NCI-H82 (cell line): ENCODE results near the gene NDUFAF8.
A peak's percentile ranks its signal among the peaks of the same experiment; 100 is the strongest.

Source experiments
- DNase-seq: peaks from one replicate; lab custom pipeline; 2025; lab: John Stamatoyannopoulos, UW

Gene NDUFAF8

GRCh38 chr17:81238815-81239713 lies at the start of gene NDUFAF8, which contains the start of gene TEPSIN:
Gene NDUFAF8, plus strand, starts transcription at chr17:81239318. Its CDS starts 46 bp downstream, at chr17:81239364.
Gene TEPSIN, minus strand, starts transcription at chr17:81239055. Its CDS starts 22 bp downstream, at chr17:81239033.
- peak; percentile 100 for DNase-seq

DNA sequence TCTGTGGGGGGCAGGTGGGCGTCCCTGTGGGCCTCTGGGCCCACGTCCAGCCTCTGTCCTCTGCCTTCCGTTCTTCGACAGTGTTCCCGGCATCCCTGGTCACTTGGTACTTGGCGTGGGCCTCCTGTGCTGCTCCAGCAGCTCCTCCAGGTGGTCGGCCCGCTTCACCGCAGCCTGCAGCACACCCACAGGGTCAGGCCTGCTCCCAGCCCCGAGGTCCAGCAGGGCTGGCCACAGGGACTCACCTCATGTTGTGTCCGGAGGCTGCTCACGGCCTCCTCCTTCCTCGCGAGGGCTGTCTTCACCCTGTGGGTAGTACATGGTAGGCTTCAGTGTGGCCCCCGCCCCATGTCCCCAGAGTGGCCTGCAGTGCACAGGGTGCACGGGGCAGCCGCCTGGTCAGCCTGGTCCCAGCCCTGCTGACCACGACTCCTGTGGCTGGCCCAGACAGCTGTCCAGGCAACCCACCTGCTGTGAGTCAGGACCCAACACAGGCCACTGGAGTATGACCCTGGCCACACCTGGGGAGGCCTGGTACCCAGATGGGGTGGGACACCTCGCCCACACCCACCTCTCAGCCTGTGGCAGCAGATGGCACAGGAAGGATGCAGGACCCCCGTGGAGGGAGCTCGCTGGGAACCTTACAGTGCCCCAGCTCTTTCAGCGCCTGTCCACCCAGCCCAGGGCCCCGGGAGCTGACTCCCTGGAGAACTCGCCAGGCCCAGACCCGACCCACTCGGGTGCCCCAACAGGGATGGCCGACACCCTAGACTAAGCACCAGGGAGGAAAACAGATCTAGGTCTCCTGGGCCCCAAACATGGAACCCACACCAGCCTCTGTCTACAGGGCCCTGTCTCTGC lies 49.2 kb upstream of the NDUFAF8 start:
- DNase-seq: peak; percentile 19

- DNase-seq: no peak
Observed at GRCh38 chr17:81190591-81190990, 48.5 kb upstream of the NDUFAF8 start.

GRCh38 chr17:81191116-81191515 lies 48.0 kb upstream of the NDUFAF8 start:
- DNase-seq: no peak

DNA sequence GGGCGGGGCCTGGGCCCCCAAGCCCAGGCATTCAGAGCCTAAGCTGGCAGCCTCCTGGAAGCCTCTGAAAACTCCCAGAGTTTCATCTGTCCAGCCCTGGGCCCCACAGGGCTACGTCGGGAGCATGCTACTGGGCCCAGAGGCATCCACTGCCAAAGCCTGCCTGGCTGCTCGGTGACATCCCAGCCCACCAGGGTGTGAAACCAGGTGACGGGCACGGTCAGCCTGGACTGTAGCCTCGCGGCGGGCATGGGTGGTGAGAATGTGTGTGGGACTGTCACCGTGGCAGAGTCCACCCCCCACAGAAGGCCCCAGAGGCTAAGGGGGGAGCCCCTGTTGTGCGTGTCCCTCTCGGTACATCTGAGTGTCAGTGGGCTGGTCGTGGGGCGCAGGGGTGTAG lies 47.5 kb upstream of the NDUFAF8 start:
- no peak for DNase-seq

- DNase-seq: no peak
Observed at GRCh38 chr17:81192386-81193050, 46.6 kb upstream of the NDUFAF8 start.

DNA sequence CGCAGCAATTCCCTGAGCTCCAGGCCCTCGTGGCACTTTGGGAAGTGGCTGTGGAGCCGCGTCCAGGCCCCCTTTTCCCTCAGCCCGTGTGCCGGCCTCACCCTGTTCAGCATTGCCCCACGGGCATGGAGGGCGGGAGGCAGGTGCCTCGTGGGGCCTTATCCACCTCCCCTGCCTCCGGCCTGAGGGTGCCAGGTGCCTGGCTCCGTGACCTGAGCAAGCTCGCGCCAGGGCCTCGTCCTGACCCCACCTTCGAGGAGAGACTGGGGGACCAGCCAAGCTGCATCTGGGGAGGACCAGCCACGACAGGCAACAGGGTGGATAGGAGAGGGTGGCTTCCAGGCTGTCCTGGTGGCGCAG lies 46.1 kb upstream of the NDUFAF8 start:
- no peak for DNase-seq

- DNase-seq: no peak
Observed at GRCh38 chr17:81193470-81194224, 45.5 kb upstream of the NDUFAF8 start.

- DNase-seq: no peak
Observed at GRCh38 chr17:81194225-81194760, 44.8 kb upstream of the NDUFAF8 start.

DNA sequence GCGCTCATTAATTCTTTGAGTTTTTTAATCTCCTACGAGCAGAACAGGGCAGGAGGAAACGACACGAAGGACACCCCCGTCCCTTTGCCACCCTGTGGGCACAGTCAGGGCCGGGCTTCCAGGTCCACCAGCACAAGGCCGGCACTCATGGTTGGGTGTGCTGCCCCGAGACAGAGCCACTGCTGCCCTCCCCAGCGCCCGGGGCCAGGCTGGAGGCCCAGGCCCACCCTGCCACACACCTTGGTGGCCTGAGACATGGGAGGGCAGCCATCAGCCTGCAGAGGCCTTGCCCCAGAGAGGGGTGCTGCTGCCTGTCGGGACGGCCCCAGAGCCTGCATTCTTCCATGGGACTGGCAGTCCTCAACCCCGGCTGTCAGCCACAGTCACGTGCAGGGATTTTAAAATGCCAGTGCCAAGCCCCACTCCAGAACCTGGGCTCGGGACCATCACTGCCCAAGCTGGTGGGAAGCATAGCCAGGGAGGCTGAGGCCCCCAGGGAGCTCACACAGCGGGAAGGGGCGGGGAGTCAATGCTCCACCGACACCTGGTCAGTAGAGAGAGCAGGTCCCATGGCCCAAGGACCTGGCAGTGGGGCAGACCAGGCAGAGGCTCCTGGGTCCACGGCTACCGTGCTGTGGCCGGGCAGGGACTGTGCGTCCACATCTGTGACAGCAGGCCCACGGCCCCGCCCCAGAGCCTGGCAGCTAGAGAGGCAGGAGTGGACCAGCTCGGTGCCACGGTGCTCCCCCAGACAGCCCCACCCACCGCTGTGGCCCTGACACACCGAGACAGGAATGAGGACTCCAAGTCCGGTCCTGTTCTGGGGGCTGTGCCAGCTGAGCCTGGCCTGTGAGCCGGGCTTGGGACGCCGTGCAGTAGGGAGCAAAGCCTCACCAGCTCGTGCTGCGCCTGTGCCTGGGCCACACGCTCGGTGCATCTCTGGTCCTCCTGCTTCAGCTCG lies 43.9 kb upstream of the NDUFAF8 start:
- DNase-seq: no peak

DNA sequence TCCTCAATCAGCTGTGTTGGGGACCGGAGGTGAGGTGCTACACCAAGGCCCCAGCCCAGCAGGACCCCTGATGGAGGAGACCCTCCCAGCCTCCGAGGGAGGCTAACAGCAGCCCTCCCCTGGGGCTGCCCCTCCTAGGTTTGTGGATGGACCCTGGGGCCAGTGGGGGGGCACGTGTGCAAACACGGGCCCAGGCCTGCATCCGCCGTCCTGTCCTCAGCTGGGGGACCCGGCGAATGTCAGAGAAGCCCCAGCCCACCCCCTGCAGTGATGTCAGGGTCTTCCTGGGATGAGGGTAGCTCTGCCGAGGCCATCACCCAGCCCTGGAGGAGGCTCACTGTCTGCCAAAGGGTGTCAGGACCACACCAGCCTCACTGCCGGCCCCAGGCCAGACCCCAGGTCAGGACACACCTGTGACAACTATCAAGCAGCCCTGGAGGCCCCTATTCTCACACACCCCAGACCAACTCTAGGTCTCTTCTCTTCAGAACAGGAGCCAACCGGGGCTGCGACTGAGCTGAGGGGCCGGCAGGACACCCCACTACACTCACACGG lies 43.1 kb upstream of the NDUFAF8 start:
- DNase-seq: no peak

- DNase-seq: no peak
Observed at GRCh38 chr17:81196505-81197408, 42.4 kb upstream of the NDUFAF8 start.

GRCh38 chr17:81197409-81197795 lies 41.7 kb upstream of the NDUFAF8 start:
- DNase-seq: no peak

DNA sequence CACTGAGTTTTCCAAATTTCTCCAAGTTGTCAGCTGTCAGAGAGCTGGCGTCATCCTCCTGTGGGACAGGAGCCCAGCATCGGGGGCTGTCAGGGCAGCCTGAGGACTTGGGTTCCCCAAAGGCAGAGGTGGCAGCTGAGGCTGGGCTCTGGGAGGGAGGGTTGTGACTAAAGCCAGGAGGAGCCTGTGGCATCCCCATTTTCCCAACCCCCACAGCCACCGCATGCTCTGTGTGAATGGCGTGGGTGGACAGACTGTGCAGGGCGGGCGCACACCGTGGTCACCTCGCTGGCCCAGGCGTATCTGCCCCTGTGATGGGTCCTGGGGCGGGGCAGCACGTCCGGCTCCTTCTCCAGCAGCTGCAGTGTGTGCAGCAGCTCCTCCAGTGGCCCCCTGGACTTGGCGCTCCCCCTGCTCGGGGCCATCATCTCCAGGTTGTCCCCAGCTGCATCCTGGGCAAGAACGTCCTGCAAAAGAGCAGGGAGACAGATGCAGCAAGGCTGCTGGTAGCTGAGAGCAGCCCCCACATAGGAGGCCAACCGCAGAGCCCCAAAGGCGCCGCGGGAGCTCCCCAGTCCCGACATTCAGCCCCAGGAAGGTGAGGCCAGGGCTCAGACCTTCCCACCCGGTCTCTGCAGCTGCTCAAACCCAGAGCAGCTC lies 41.2 kb upstream of the NDUFAF8 start:
- DNase-seq: no peak

- no peak for DNase-seq
Observed at GRCh38 chr17:81198826-81199481, 40.2 kb upstream of the NDUFAF8 start.

- DNase-seq: no peak
Observed at GRCh38 chr17:81199482-81199830, 39.7 kb upstream of the NDUFAF8 start.

DNA sequence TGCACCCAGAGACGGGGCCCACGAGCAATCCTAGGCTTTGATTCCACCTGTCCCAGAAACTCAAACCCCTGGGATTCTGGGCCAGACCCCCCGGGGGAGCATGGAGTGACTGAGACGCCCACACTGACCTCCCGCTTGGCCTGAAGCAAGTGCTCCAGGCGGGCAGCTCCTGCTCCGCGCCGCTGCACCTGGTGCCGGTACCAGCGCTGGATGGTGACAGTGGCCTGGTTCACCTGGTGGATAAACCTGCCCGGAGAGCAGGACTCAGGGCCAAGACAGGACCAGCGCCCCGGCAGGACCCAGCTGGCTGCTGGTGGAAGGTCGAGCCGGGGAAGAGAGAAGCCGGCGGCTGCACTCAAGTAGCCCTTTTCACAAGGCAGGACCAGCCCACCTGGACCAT lies 38.9 kb upstream of the NDUFAF8 start:
- DNase-seq: no peak
